GM21423 (cell line): ENCODE data around the gene ETDC.
"Not testable (repeated sequence)": the region's sequence is repeated elsewhere in the genome, so short reads cannot be mapped to it uniquely, and the experiment has no call there.

Experiments used
- ATAC-seq: cut with Tn5 transposase; IDR thresholded peaks from one replicate; pipeline ENCODE4 v1.9.1; 2021; ENCODE audit warnings: mild to moderate bottlenecking, moderate library complexity; ENCODE audit not compliant: unreplicated experiment

ETDC gene

GRCh38 chrX:135309430-135309923, at the start of gene ETDC:
ETDC (plus strand) TSS chrX:135309480; CDS start chrX:135309480, 0 bp downstream.
- no peak for ATAC-seq

DNA sequence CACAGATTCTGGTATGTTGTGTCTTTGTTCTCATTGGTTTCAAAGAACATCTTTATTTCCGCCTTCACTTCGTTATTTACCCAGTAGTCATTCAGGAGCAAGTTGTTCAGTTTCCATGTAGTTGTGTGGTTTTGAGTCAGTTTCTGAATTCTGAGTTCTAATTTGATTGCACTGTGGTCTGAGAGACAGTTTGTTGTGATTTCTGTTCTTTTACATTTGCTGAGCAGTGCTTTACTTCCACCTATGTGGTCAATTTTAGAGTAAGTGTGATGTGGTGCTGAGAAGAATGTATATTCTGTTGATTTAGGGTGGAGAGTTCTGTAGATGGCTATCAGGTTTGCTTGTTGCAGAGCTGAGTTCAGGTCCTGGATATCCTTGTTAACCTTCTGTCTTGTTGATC, 48.3 kb upstream of the ETDC start:
- ATAC-seq = not testable (repeated sequence)

DNA sequence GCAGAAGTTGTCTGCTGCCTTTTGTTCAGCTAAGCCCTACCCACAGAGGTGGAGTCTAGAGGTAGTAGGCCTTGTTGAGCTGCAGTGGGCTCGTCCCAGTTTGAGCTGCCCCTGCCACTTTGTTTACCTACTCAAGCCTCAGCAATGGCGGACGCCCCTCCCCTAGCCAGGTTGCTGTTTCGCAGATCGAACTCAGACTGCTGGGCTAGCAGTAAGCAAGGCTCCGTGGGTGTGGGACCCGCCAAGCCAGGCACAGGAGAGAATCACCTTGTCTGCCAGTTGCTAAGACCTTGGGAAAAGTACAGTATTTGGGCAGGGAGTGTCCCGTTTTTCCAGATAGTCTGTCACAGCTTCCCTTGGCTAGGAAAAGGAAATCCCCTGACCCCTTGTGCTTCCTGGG, 45.9 kb upstream of the ETDC start:
- ATAC-seq = not testable (repeated sequence)

DNA sequence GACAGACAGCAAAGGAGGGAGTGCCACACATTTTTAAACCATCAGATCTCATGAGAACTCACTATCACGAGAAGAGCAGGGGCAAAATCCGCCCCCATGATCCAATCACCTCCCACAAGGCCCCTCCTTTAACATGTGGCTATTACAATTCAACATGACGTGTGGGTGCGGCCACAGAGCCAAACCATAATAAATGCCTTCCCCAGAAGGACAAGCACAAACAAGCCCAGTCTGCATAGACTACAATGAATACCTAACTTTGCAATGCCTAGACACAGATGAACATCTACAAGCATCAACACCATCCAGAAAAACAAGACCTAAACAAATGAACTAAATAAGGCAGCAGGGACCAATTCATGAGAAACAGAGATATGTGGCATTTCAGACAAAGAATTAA, 45.1 kb upstream of the ETDC start:
- no peak for ATAC-seq

DNA sequence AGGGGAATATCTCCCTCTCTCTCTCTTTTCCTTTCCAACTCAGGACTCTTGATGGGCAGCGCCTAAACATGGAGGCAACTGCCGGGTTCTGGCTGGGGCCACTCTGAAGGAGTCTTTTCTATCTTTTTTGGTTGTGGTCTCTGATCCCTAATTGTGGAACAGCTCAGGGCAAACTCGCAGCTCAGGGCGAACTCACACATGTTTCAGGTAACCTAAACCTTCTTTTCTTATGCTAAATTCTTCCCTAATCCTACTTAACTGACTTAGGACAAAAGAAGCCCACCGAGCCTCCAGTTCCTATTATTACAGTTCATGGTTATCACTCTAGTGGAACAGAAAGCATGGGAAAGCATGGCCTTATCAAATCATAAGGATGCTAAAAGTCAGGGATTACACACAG, 36.1 kb upstream of the ETDC start:
- no peak for ATAC-seq

- ATAC-seq = no peak
Observed at GRCh38 chrX:135275973-135276372, 33.3 kb upstream of the ETDC start.

- ATAC-seq = no peak
Observed at GRCh38 chrX:135287266-135287823, 21.9 kb upstream of the ETDC start.

DNA sequence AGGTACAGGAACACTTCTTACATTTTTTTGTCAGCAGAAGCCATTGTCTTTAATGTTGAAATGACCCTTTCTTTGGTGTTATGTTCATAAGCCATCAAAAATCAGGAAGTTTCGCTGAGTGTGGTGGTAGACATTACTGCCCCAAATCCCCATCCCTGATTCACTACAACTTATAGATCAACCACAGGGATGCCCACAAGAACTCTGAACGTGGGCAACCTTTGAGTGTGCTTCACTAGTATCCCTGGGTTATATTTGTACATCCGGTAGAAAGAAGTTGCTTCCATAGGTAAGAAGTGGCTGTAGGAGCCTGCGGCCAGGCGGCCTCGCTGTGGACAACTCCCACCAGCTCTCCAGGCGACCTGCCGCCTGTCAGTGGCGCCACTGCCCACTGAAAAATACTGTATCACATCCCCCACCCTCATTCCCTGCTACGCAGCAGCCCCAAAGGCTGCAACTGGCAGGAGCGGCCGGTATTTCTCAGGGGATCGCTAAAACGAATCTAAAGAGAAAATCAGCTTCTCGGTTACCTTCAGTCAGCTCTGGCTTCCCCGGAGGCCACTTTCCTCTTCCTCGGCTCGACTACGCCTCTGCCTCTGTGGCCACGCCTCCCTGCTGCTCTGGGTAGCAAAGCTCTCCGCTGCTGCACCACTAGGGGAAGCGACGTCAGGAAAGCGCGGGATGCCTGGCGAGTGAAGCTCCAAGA, 13.9 kb upstream of the ETDC start:
- peak; percentile 100 for ATAC-seq

GRCh38 chrX:135295944-135296305, 13.4 kb upstream of the ETDC start:
- ATAC-seq = peak; percentile 57

GRCh38 chrX:135302269-135302873, 6.9 kb upstream of the ETDC start:
- no peak for ATAC-seq

DNA sequence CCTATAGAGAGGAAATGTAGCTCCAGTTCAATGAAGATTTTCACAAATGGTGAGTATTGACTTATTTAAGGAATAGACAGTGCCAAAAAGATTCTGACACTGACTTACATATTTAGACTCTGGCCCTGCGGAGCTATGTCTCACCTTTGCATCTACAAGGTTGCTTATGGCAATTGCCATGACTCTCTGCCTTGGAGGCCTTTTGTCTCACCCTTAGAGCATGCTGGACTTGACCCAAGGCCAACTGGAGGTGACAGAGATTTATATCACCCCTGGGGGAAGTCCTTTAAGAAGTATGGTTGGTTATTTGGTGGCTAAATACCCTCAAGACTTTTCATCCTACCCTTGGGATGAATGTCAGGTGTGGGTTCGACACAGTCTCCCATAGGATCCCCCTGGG, 4.5 kb upstream of the ETDC start:
- ATAC-seq = no peak

GRCh38 chrX:135307171-135307570, 2.1 kb upstream of the ETDC start:
- no peak for ATAC-seq

DNA sequence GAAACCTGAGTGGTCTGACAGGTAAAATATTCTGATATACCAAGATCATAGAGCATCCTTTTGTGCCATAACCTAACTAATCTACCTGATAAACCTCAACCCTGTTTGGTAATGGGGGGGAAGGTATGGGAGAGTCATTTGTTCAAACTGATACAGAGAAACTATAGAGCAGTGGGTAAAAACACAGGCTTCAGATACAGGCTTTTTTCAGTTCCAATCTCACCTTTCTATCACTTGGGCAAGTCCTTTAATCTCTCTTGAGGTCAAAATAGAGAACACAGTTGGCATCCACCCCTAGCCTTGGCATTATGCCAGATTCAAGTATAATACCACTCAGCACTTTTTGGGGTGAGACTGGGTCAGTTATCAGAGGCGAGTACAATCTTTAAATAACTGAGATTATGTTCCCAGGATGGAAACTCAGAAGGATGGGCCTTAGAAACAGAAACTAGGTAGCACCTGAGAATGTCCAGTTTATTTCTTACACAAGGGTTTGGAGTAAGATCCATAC, 880 bp upstream of the ETDC start:
- no peak for ATAC-seq

GRCh38 chrX:135315864-135316263, 6.6 kb downstream of the ETDC start:
- ATAC-seq = no peak

- ATAC-seq = no peak
Observed at GRCh38 chrX:135324463-135324862, 15.2 kb downstream of the ETDC start.

- ATAC-seq = not testable (repeated sequence)
Observed at GRCh38 chrX:135325036-135325818, 15.9 kb downstream of the ETDC start.

- no peak for ATAC-seq
Observed at GRCh38 chrX:135327299-135327698, 18.0 kb downstream of the ETDC start.

DNA sequence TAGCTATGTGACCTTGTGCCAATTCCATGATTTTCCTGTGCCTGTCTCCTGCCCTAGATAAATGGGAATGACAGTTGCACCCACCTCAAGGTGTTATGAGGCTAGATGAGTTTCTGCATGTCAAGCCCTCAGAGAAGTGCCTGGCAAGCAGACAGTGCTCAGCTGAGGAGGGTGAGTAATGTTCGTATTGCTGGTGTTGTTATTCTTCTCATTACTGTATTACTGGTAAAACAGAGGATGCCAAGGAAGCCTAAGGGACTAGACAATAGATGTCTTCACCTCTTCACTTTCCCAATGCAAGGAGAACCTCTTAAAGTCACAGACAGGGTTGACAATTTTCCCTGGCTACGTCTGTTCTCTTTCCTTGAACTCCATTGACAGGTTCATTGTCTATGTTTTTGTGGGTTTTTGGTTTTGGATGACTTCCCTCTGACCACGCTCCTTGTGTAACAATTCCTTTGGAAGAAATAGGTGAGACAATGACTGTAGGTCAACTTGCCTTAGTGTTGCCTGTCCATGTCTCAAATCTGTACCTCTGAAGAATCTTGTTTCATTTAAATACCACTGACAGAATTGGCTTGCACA, 19.2 kb downstream of the ETDC start:
- no peak for ATAC-seq

GRCh38 chrX:135330706-135331105, 21.4 kb downstream of the ETDC start:
- no peak for ATAC-seq

DNA sequence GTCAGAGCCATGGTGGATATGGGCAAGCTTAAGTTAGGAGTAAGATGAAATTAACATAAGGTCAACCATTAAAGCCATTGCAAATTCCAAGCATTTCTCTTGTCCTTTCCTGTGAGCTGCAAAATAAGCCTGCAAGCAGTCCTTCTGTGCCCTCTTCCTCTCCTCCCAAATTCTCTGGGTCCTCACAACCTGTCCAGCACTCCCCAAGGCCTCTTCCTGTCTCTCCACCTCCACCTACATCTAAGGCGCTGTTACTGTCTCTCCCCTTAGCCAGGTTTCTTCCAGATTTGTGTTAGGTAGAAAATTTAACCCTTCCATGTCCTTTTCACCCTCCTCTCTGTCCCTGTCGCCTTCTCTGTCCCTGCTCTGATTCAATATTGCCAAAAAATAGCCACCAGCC, 22.2 kb downstream of the ETDC start:
- no peak for ATAC-seq

DNA sequence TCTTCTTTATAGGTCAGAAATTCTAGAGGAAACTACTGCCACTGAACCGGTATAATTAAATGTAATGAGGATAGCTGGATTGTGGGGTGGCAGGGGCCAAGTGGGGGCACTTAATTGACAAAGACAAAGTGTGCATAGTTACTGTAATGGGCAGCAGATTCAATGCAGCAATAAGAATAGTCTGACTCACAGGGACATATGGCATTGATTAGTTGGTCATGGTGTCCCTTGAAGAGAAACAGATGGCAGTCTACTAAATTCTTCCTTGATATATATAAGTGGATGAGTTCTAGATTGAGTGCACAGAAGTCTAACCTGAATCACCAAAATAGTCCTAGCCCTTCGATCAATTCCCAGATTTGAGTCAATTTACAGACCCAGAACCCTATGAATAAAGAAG, 31.6 kb downstream of the ETDC start:
- ATAC-seq = no peak
